Type B pancreatic cell (in vitro differentiated cells): ENCODE measurements around the gene RBPJ. TPM values are rescaled to one million over a fixed set of nuclear protein-coding genes. Genes with fewer than 3 reads are reported as not detected.
"Not testable (repeated sequence)": the region's sequence is repeated elsewhere in the genome, so short reads cannot be mapped to it uniquely, and the experiment has no call there.

Experiments
- DNase-seq: peaks from one replicate; pipeline ENCODE4 v3.0.0; 2021; ENCODE audit warnings: mixed read lengths; ENCODE audit not compliant: unreplicated experiment; ENCODE audit errors: extremely low spot score
- H3K27ac Mint-ChIP-seq: 2 replicates; pipeline ENCODE4 v1.8.0; 2021; ENCODE audit warnings: mild to moderate bottlenecking, mixed read lengths
- H3K27me3 Mint-ChIP-seq: 2 replicates; pipeline ENCODE4 v1.8.0; 2021; ENCODE audit warnings: mixed read lengths
- H3K36me3 Mint-ChIP-seq: 2 replicates; pipeline ENCODE4 v1.8.0; 2021; ENCODE audit warnings: mixed read lengths
- H3K4me1 Mint-ChIP-seq: one replicate; pipeline ENCODE4 v1.8.0; 2021; ENCODE audit warnings: mixed read lengths; ENCODE audit not compliant: unreplicated experiment
- H3K4me3 Mint-ChIP-seq: 2 replicates; pipeline ENCODE4 v1.8.0; 2021; ENCODE audit warnings: mild to moderate bottlenecking, mixed read lengths
- H3K9me3 Mint-ChIP-seq: 2 replicates; pipeline ENCODE4 v1.8.0; 2021; ENCODE audit warnings: mixed read lengths
- total RNA-seq: library from RNA; stranded (reverse); gene quantifications from 2 replicates; pipeline ENCODE4 v1.2.1, GENCODE V29; 2021; ENCODE audit warnings: low replicate concordance
- TF ChIP-seq, protein P1 (sequence below): fragments of 200-600 bp; sonication (generic); conservative IDR thresholded peaks from 2 replicates; pipeline ENCODE4 v1.5.0; 2021; ENCODE audit warnings: antibody characterized with exemption, mild to moderate bottlenecking

RBPJ gene
- total RNA-seq, 1 donor from 2014 or later: 95.4 TPM

DNA sequence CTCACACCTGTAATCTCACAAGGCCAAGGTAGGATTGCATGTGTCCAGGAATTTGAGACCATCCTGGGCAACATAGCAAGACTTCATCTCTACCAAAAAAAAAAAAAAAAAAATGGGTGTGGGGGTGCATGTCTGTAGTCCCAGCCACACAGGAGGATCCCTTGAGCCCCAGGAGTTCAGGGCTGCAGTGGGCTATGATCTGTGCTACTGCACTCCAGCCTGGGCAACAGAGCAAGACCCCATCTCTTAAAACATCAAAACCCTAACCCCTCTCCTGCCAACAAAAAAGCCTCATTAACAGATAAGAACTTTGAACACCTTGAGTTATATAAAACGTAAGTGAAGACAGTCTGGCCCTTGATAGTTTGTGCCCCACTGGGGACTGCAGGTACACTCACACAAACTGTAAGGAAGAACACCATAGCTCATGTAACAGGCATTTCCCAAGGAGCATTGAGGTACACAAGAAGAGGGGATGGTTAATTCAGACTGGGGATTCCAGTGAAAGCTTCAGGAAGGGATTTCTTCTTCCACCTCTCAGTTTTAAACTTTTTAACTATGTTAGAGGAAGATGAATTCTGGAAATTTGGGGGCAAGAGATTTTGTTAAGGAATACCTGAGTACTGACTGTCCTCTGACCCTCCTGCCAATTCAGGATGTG lies 34.7 kb downstream of the RBPJ start:
- no peaks in the 10 kb centered on the region for H3K9me3 Mint-ChIP-seq
- peaks cover 15% of the 10 kb centered on the region for H3K4me1 Mint-ChIP-seq
- H3K27me3 Mint-ChIP-seq: no peaks in the 10 kb centered on the region
- TF ChIP-seq, protein P1, sequence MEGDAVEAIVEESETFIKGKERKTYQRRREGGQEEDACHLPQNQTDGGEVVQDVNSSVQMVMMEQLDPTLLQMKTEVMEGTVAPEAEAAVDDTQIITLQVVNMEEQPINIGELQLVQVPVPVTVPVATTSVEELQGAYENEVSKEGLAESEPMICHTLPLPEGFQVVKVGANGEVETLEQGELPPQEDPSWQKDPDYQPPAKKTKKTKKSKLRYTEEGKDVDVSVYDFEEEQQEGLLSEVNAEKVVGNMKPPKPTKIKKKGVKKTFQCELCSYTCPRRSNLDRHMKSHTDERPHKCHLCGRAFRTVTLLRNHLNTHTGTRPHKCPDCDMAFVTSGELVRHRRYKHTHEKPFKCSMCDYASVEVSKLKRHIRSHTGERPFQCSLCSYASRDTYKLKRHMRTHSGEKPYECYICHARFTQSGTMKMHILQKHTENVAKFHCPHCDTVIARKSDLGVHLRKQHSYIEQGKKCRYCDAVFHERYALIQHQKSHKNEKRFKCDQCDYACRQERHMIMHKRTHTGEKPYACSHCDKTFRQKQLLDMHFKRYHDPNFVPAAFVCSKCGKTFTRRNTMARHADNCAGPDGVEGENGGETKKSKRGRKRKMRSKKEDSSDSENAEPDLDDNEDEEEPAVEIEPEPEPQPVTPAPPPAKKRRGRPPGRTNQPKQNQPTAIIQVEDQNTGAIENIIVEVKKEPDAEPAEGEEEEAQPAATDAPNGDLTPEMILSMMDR: no peak
- H3K27ac Mint-ChIP-seq: no peak overlapping the region
- no peak overlapping the region for H3K4me3 Mint-ChIP-seq
- DNase-seq: no peak
- peaks cover 3% of the 10 kb centered on the region for H3K36me3 Mint-ChIP-seq

DNA sequence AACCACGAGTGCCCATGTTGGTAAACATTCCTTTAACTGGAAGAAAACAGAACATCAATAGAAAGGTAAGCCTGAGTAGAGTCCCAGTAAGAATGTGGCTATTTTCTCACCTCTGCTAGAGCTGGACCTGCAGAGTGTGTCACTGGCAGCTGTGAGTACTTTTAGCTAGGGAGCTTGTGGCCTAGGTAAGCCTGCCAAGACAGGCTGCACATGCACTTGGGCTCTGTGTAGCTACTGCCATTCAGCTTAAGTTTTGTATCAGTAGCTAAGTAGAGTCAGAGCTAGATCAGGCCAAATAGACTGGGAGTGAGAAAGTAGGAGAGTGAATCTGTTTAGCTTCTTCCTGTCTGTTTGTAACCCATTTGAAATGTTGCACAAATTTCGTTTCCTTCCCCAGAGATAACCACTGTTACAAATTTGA lies 35.3 kb downstream of the RBPJ start:
- Mint-ChIP-seq H3K27me3 (no peaks in the 10 kb centered on the region), H3K9me3 (no peaks in the 10 kb centered on the region), H3K27ac (no peak overlapping the region), H3K4me1 (peaks cover 17% of the 10 kb centered on the region), H3K4me3 (no peak overlapping the region), H3K36me3 (peaks cover 1% of the 10 kb centered on the region)
- DNase-seq: no peak
- TF ChIP-seq, protein P1: no peak

DNA sequence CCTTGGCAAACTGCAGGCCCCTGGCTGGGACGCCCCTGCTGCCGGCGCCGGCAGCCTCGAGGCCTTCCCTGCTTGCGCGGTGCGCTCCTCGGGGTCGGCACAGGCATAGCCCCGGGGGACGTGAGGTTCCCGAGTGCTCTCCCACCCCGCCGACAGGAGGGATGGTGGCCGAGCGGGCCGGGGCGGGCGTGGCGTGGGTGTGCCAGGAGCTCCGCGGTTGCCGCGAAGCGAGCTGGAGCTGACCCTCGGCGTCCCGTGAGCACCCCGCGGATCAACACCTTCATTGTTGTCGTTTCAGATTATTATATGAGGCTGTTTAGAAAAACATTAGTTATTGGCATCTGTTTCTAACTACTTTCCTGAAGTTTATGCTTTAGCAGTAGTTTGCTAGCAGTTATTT lies 38.7 kb downstream of the RBPJ start:
- H3K27me3 Mint-ChIP-seq, DNase-seq, H3K9me3 Mint-ChIP-seq, H3K36me3 Mint-ChIP-seq, H3K4me3 Mint-ChIP-seq, H3K27ac Mint-ChIP-seq: not testable (repeated sequence)
- peaks cover 21% of the 10 kb centered on the region for H3K4me1 Mint-ChIP-seq

DNA sequence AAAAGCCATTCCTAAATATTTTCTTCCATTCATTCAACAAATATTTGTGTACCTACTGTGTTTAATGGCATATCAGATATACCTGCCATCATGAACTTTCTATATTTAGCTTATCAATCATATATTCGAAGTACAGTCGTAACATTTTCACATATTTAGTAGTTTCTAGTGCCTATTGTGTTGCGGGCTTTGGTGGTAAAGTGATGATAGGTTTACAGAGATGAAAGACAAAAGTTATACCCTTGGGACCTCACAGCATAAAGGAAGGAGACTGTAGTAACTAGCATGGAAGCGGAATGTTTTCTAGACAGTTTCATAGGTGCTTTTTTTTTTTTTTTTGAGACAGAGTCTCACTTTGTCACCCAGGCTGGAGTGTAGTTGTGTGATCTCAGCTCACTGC lies 39.5 kb downstream of the RBPJ start:
- TF ChIP-seq, protein P1: no peak
- H3K27ac Mint-ChIP-seq: no peak overlapping the region
- no peak for DNase-seq
- H3K4me1 Mint-ChIP-seq: peaks cover 24% of the 10 kb centered on the region
- H3K27me3 Mint-ChIP-seq: no peaks in the 10 kb centered on the region
- H3K9me3 Mint-ChIP-seq: no peaks in the 10 kb centered on the region
- H3K36me3 Mint-ChIP-seq: peaks cover 3% of the 10 kb centered on the region
- no peak overlapping the region for H3K4me3 Mint-ChIP-seq

DNA sequence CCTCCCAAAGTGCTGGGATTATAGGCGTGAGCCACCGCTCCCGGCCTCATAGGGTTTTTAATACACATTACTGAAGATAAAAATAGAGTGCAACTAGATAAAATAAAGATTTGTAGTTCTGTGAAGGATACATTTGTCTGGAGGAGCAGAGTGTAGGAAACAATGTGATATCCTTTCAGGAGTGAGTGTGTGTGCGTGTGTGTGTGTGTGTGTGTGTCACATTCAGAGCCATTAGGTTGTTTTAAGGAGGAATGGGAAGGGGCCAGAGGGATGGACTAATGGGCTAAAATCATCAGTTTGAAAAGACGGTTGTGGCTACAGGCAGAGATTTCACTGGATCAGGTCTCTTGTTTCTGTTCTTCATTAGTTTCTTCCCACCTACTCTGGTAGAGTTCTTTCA lies 40.0 kb downstream of the RBPJ start:
- H3K9me3 Mint-ChIP-seq: no peaks in the 10 kb centered on the region
- H3K27me3 Mint-ChIP-seq: no peaks in the 10 kb centered on the region

DNA sequence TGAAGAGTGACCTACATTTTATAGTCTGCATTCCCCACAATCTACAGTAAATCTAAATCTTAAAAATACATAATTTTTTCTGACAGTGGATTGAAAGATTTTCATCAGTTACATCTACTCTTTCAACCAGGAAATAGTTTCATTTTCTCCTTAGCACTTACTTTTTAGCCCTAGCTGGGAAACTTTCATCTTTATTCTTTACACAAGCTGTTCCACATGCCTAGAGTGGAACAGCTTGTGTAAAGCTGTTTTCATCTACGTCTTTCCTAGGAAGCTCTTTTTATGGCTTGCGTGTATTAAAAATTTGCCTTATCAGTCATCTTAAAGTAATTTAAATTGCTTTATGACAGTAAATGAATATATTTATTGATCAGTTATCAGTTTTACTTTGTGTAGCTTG lies 40.5 kb downstream of the RBPJ start:
- peaks cover 24% of the 10 kb centered on the region for H3K4me1 Mint-ChIP-seq
- DNase-seq: no peak
- H3K27me3 Mint-ChIP-seq: no peaks in the 10 kb centered on the region
- H3K4me3 Mint-ChIP-seq: peak overlapping the region; percentile 45
- peak overlapping the region; percentile 73 for H3K27ac Mint-ChIP-seq
- H3K36me3 Mint-ChIP-seq: peaks cover 7% of the 10 kb centered on the region
- H3K9me3 Mint-ChIP-seq: no peaks in the 10 kb centered on the region
- TF ChIP-seq, protein P1: no peak

More for the DNA sequence above, 40.0 kb downstream of the RBPJ start:
- TF ChIP-seq, protein P1: no peak
- H3K4me1 Mint-ChIP-seq: peaks cover 24% of the 10 kb centered on the region
- H3K4me3 Mint-ChIP-seq: peak overlapping the region; percentile 45
- peak overlapping the region; percentile 73 for H3K27ac Mint-ChIP-seq
- DNase-seq: no peak
- peaks cover 6% of the 10 kb centered on the region for H3K36me3 Mint-ChIP-seq
